Stimulated activated CD4-positive, alpha-beta T cell treated with anti-CD3 and anti-CD28 coated beads, Interleukin-4, amount 100 ng/mL, for 4 hours (primary cell): ENCODE data around the gene CD300A.

ENCODE experiments used
- DNase-seq, 2 experiments: peaks; one replicate each; pipeline ENCODE4 v3.0.0-alpha.2; 2020

The CD300A gene

GRCh38 chr17:74455821-74456220, 10.6 kb upstream of the CD300A start:
- DNase-seq: no peak

- peak; percentile 58 to 75 for DNase-seq
Measured at GRCh38 chr17:74457146-74457819, 9.2 kb upstream of the CD300A start.

- DNase-seq: no peak
Measured at GRCh38 chr17:74457820-74458166, 8.6 kb upstream of the CD300A start.

- no peak for DNase-seq
Measured at GRCh38 chr17:74458835-74459234, 7.6 kb upstream of the CD300A start.

GRCh38 chr17:74459622-74460021, 6.8 kb upstream of the CD300A start:
- no peak for DNase-seq

- no peak for DNase-seq
Measured at GRCh38 chr17:74460241-74460640, 6.2 kb upstream of the CD300A start.

GRCh38 chr17:74460996-74461395, 5.4 kb upstream of the CD300A start:
- no peak for DNase-seq

GRCh38 chr17:74461611-74462010, 4.8 kb upstream of the CD300A start:
- DNase-seq: no peak

GRCh38 chr17:74464730-74465377, 1.6 kb upstream of the CD300A start:
- no peak for DNase-seq

- no peak for DNase-seq
Measured at GRCh38 chr17:74465378-74466110, 890 bp upstream of the CD300A start.

GRCh38 chr17:74466828-74467184, 372 bp downstream of the CD300A start:
- no peak for DNase-seq

- DNase-seq: no peak
Measured at GRCh38 chr17:74467221-74467951, 952 bp downstream of the CD300A start.

GRCh38 chr17:74471341-74471740, 4.9 kb downstream of the CD300A start:
- no peak for DNase-seq

- no peak for DNase-seq
Measured at GRCh38 chr17:74472890-74473289, 6.5 kb downstream of the CD300A start.

GRCh38 chr17:74473294-74473693, 6.9 kb downstream of the CD300A start:
- DNase-seq: no peak

GRCh38 chr17:74474043-74474792, 7.8 kb downstream of the CD300A start:
- no peak for DNase-seq

GRCh38 chr17:74475189-74475588, 8.8 kb downstream of the CD300A start:
- no peak for DNase-seq

GRCh38 chr17:74477411-74477810, 11.0 kb downstream of the CD300A start:
- DNase-seq: no peak

- peak in 1 of 2 experiments; percentile 46 for DNase-seq
Measured at GRCh38 chr17:74478420-74479100, 12.1 kb downstream of the CD300A start.

GRCh38 chr17:74480290-74480689, 13.9 kb downstream of the CD300A start:
- DNase-seq: no peak

- no peak for DNase-seq
Measured at GRCh38 chr17:74481621-74482020, 15.2 kb downstream of the CD300A start.

- DNase-seq: no peak
Measured at GRCh38 chr17:74484066-74484465, 17.6 kb downstream of the CD300A start.
